ENCODE data around the gene UBE2J1. TPM values are rescaled to one million over a fixed set of nuclear protein-coding genes. Genes with fewer than 3 reads are reported as not detected.
A peak's percentile ranks its signal among the peaks of the same experiment; 100 is the strongest.

UBE2J1 gene
- total and polyA plus RNA-seq, 10 donors = 48.3 to 115 (median 71.7) TPM

- no peak overlapping the region for H3K4me3 ChIP-seq
- WGBS, 5 donors = 67 to 83% (median 81%) methylated on average over 5 of the region's 5 CpGs
- no peaks in the 10 kb centered on the region for H3K9me3 ChIP-seq
- TF ChIP-seq POLR2A (IDR thresholded peaks at IDR 0.05) (no peak), CTCF (IDR thresholded peaks at IDR 0.05 in 8 of 11, conservative IDR thresholded peaks at IDR 0.05 in 3 of 11) (no peak)
- no peak for DNase-seq
- intact Hi-C loops (cut with DNase I; ENCODE audit: low total_unique reads) = no loop called here
- H3K27ac ChIP-seq = no peak overlapping the region
- no peaks in the 10 kb centered on the region for H3K36me3 ChIP-seq
- peaks cover 0 to 13% (median 4%) of the 10 kb centered on the region in 6 donors for H3K4me1 ChIP-seq
- H3K27me3 ChIP-seq (replicated peaks in 1 of 7) = no peaks in the 10 kb centered on the region
Measured at GRCh38 chr6:89385156-89385667, 32.7 kb upstream of the UBE2J1 start.

- Histone ChIP-seq H3K27me3 (replicated peaks in 1 of 7) (no peaks in the 10 kb centered on the region), H3K36me3 (no peaks in the 10 kb centered on the region), H3K27ac (no peak overlapping the region), H3K4me3 (no peak overlapping the region), H3K4me1 (peaks cover 0 to 23% (median under 1%) of the 10 kb centered on the region in 6 donors), H3K9me3 (no peaks in the 10 kb centered on the region)
- intact Hi-C loops (cut with DNase I; ENCODE audit: low total_unique reads) = no loop called here
- DNase-seq = no peak
- no peak for TF ChIP-seq POLR2AphosphoS5 (IDR thresholded peaks at IDR 0.05)
- no peak for TF ChIP-seq POLR2A (IDR thresholded peaks at IDR 0.05)
- TF ChIP-seq CTCF (IDR thresholded peaks at IDR 0.05 in 8 of 11, conservative IDR thresholded peaks at IDR 0.05 in 3 of 11) = no peak
- whole genome bisulfite sequencing, 5 donors = 70 to 78% (median 77%) methylated on average over 2 of the region's 2 CpGs
Measured at GRCh38 chr6:89381031-89381430, 28.5 kb upstream of the UBE2J1 start.

- H3K9me3 ChIP-seq = no peaks in the 10 kb centered on the region
- WGBS, 5 donors = 33 to 53% (median 43%) methylated on average over 5 of the region's 5 CpGs
- no peak for TF ChIP-seq CTCF (IDR thresholded peaks at IDR 0.05 in 8 of 11, conservative IDR thresholded peaks at IDR 0.05 in 3 of 11)
- TF ChIP-seq POLR2AphosphoS5 (IDR thresholded peaks at IDR 0.05) = no peak
- no peak for TF ChIP-seq POLR2A (IDR thresholded peaks at IDR 0.05)
- H3K4me3 ChIP-seq = peak overlapping the region in 1 of 8 donors; percentile 21
- intact Hi-C loops (cut with DNase I; ENCODE audit: low total_unique reads) = no loop called here
- DNase-seq = no peak
- peak overlapping the region in 5 of 8 donors; percentile 16 to 78 (median 63) for H3K27ac ChIP-seq
- no peaks in the 10 kb centered on the region for H3K36me3 ChIP-seq
- no peaks in the 10 kb centered on the region for H3K27me3 ChIP-seq (replicated peaks in 1 of 7)
- H3K4me1 ChIP-seq = peaks cover 4 to 36% (median 12%) of the 10 kb centered on the region in 6 donors
Measured at GRCh38 chr6:89379281-89379680, 26.8 kb upstream of the UBE2J1 start.

GRCh38 chr6:89378628-89379027 is 26.1 kb upstream of the UBE2J1 start:
- WGBS, 5 donors = 81 to 94% (median 90%) methylated on average over 4 of the region's 4 CpGs
- intact Hi-C loops (cut with DNase I; ENCODE audit: low total_unique reads) = no loop called here

More at GRCh38 chr6:89378628-89379027, 26.1 kb upstream of the UBE2J1 start:
- peaks cover 4 to 36% (median 12%) of the 10 kb centered on the region in 6 donors for H3K4me1 ChIP-seq
- TF ChIP-seq POLR2AphosphoS5 (IDR thresholded peaks at IDR 0.05) (no peak), POLR2A (IDR thresholded peaks at IDR 0.05) (no peak), CTCF (IDR thresholded peaks at IDR 0.05 in 8 of 11, conservative IDR thresholded peaks at IDR 0.05 in 3 of 11) (no peak)
- peak overlapping the region in 1 of 8 donors; percentile 21 for H3K4me3 ChIP-seq
- DNase-seq = no peak
- no peaks in the 10 kb centered on the region for H3K27me3 ChIP-seq (replicated peaks in 1 of 7)
- no peaks in the 10 kb centered on the region for H3K9me3 ChIP-seq
- H3K27ac ChIP-seq = peak overlapping the region in 6 of 8 donors; percentile 16 to 78 (median 62)
- no peaks in the 10 kb centered on the region for H3K36me3 ChIP-seq

Measured in spleen (tissue), 11 donors.